SK-N-SH (cell line): ENCODE measurements around the gene DEFB114. TPM values are rescaled to one million over a fixed set of nuclear protein-coding genes. Genes with fewer than 3 reads are reported as not detected.

Experiments used
- CTCF ChIA-PET: fragments of 300-600, 350-600 bp; formaldehyde crosslinking; extraction: SDS; loops from one replicate; lab custom pipeline; 2021; lab: Yijun Ruan, JAX
- POLR2A ChIA-PET: fragments of 350-600 bp; sonication (Branson Sonifier 250); formaldehyde crosslinking; extraction: SDS; loops from one replicate; lab custom pipeline; 2020; ENCODE audit warnings: antibody characterized with exemption, inconsistent platforms; lab: Yijun Ruan, JAX
- DNase-seq: peaks from one replicate; pipeline ENCODE4 v3.0.0; 2012
- H2AFZ ChIP-seq: fragments of 200-600 bp; sonication (generic); 2 replicates; pipeline ENCODE4 v1.8.1; 2016; ENCODE audit warnings: antibody characterized with exemption, mild to moderate bottlenecking, low read depth
- H3F3A ChIP-seq: fragments of 200-600 bp; sonication (generic); replicated peaks from 2 replicates; pipeline ENCODE3; 2016; ENCODE audit warnings: antibody characterized with exemption, mild to moderate bottlenecking; ENCODE audit not compliant: insufficient read depth
- H3K27ac ChIP-seq, 2 experiments: fragments of 200-500 bp in 1 of 2; fragments of 200-600 bp in 1 of 2; sonication (Bioruptor generic) in 1 of 2; sonication (generic), shearing (Covaris generic) in 1 of 2; 2 replicates each; pipeline versions ENCODE4 v1.5.1 to v1.6.1; 2014 to 2016; ENCODE audit warnings: low read depth in 2 of 2, inconsistent platforms in 1 of 2, low read length in 1 of 2, mild to moderate bottlenecking in 1 of 2, mixed read lengths in 1 of 2
- H3K27me3 ChIP-seq: fragments of 200-600 bp; sonication (generic), shearing (Covaris generic); 2 replicates; pipeline ENCODE4 v1.6.1; 2016; ENCODE audit warnings: mixed run types; ENCODE audit not compliant: insufficient read depth
- H3K36me3 ChIP-seq, 2 experiments: fragments of 200-500 bp in 1 of 2; fragments of 200-600 bp in 1 of 2; sonication (Bioruptor generic) in 1 of 2; sonication (generic) in 1 of 2; replicated peaks in 1 of 2; 2 replicates each; pipeline versions ENCODE3 to v1.5.1; 2014 to 2016; ENCODE audit warnings: low read length in 1 of 2, mild to moderate bottlenecking in 1 of 2; ENCODE audit not compliant: insufficient read depth in 2 of 2, control insufficient read depth in 1 of 2
- H3K4me1 ChIP-seq, 2 experiments: fragments of 200-500 bp in 1 of 2; fragments of 200-600 bp in 1 of 2; sonication (Bioruptor generic) in 1 of 2; sonication (generic), shearing (Covaris generic) in 1 of 2; 2 replicates each; pipeline versions ENCODE4 v1.5.1 to v1.6.1; 2014 to 2016; ENCODE audit warnings: low read depth in 1 of 2, low read length in 1 of 2, mixed run types in 1 of 2; ENCODE audit not compliant: insufficient read depth in 2 of 2, control insufficient read depth in 1 of 2
- H3K4me2 ChIP-seq: fragments of 200-600 bp; sonication (generic), shearing (Covaris generic); 2 replicates; pipeline ENCODE4 v1.6.1; 2017; ENCODE audit warnings: mixed run types
- H3K4me3 ChIP-seq, 2 experiments: fragments of 200-500 bp in 1 of 2; fragments of 200-600 bp in 1 of 2; sonication (Bioruptor generic) in 1 of 2; sonication (generic), shearing (Covaris generic) in 1 of 2; 2 replicates each; pipeline versions ENCODE4 v1.5.1 to v1.8.1; 2014 to 2016; ENCODE audit warnings: low read depth in 2 of 2, inconsistent platforms in 1 of 2, low read length in 1 of 2, mild to moderate bottlenecking in 1 of 2, mixed read lengths in 1 of 2, moderate library complexity in 1 of 2
- H3K79me2 ChIP-seq: fragments of 200-600 bp; sonication (generic); 2 replicates; pipeline ENCODE4 v1.8.1; 2017; ENCODE audit warnings: mild to moderate bottlenecking; ENCODE audit not compliant: insufficient read depth
- H3K9ac ChIP-seq: fragments of 200-600 bp; sonication (generic); 2 replicates; pipeline ENCODE4 v1.6.1; 2017; ENCODE audit warnings: mixed run types
- H3K9me2 ChIP-seq: fragments of 200-600 bp; sonication (generic); 2 replicates; pipeline ENCODE4 v1.6.1; 2017; ENCODE audit warnings: mixed run types
- H3K9me3 ChIP-seq: fragments of 200-600 bp; sonication (generic); 2 replicates; pipeline ENCODE4 v1.6.1; 2017; ENCODE audit warnings: mixed run types, mild to moderate bottlenecking, moderate library complexity
- H4K20me1 ChIP-seq: fragments of 200-600 bp; sonication (generic); 2 replicates; pipeline ENCODE4 v1.6.1; 2017; ENCODE audit warnings: mild to moderate bottlenecking, mixed run types; ENCODE audit not compliant: insufficient read depth
- ELF1 ChIP-seq: IDR thresholded peaks from 2 replicates; pipeline ENCODE4 v1.4.0; 2012
- EZH2phosphoT487 ChIP-seq: fragments of 200-600 bp; sonication (generic); IDR thresholded peaks from 2 replicates; pipeline ENCODE4 v1.6.1; 2017; ENCODE audit warnings: low read depth, mixed run types, mild to moderate bottlenecking, antibody characterized with exemption, moderate library complexity, borderline replicate concordance
- MXI1 ChIP-seq: IDR thresholded peaks from 2 replicates; pipeline ENCODE4 v1.6.1; 2012; ENCODE audit warnings: mild to moderate bottlenecking, low read depth, low read length, improper control_type of control experiment
- RAD21 ChIP-seq: IDR thresholded peaks from 2 replicates; pipeline ENCODE4 v1.6.1; 2012; ENCODE audit warnings: mild to moderate bottlenecking, low read length
- RCOR1 ChIP-seq: fragments of 150-350 bp; IDR thresholded peaks from 2 replicates; pipeline ENCODE4 v1.6.1; 2017; ENCODE audit warnings: antibody characterized with exemption, low read length
- RFX5 ChIP-seq: IDR thresholded peaks from 2 replicates; pipeline ENCODE4 v1.6.1; 2012; ENCODE audit warnings: mild to moderate bottlenecking, improper control_type of control experiment, low read length
- RXRA ChIP-seq: IDR thresholded peaks from 2 replicates; pipeline ENCODE4 v1.4.0; 2012; ENCODE audit warnings: low read depth, mild to moderate bottlenecking, borderline replicate concordance
- WGBS: methylation state at CpG from one replicate; pipeline ENCODE4 v1.1.6; 2017; ENCODE audit warnings: low lambda C conversion rate; 5-methylcytosine and 5-hydroxymethylcytosine counted together
- polyA plus RNA-seq, 3 experiments: library from polyadenylated mRNA; depleted of rRNA; stranded (reverse); fragments of >200 nt; gene quantifications; 2 replicates each; pipeline ENCODE4 v1.2.3, GENCODE V29; 2012
- TF ChIP-seq, protein P1 (sequence below): IDR thresholded peaks from 2 replicates; pipeline ENCODE4 v1.6.1; 2012; ENCODE audit warnings: mild to moderate bottlenecking, low read depth, low read length, moderate library complexity
- TF ChIP-seq, protein P2 (sequence below): IDR thresholded peaks from 2 replicates; pipeline ENCODE4 v1.4.0; 2012; ENCODE audit warnings: low read depth
- TF ChIP-seq, protein P3 (sequence below): fragments of 150-350 bp; IDR thresholded peaks from 2 replicates; pipeline ENCODE4 v1.6.1; 2016; ENCODE audit warnings: mild to moderate bottlenecking, low read depth, low read length
- TF ChIP-seq, protein P4 (sequence below): fragments of 200-600 bp; sonication (generic); IDR thresholded peaks from 2 replicates; pipeline ENCODE4 v1.6.1; 2017; ENCODE audit warnings: antibody characterized with exemption, mild to moderate bottlenecking, moderate library complexity

DEFB114 gene
- polyA plus RNA-seq, 1 of the 3 experiments (the other 2 are of a cell fraction), result not detected

DNA sequence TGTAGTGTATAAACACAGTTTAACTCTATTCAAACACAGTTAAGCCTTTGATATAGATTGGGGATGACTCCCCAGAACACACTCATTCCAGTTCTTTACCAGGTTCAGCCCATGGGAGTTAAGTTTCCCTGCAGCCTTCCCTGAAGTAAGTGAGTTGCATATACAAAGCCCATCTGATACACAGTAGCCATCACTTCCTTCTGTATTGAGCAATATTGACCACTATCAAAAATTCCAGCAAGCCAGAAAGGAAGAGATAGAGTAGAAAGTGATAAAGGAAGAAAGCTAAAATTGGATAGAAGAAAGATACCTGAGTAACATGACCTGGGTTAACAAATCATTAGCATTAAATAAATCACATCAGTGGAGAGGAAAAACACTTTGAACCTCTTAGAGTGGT, 34.6 kb downstream of the DEFB114 start (continued):
- no peak for TF ChIP-seq ELF1
- TF ChIP-seq, protein P1, sequence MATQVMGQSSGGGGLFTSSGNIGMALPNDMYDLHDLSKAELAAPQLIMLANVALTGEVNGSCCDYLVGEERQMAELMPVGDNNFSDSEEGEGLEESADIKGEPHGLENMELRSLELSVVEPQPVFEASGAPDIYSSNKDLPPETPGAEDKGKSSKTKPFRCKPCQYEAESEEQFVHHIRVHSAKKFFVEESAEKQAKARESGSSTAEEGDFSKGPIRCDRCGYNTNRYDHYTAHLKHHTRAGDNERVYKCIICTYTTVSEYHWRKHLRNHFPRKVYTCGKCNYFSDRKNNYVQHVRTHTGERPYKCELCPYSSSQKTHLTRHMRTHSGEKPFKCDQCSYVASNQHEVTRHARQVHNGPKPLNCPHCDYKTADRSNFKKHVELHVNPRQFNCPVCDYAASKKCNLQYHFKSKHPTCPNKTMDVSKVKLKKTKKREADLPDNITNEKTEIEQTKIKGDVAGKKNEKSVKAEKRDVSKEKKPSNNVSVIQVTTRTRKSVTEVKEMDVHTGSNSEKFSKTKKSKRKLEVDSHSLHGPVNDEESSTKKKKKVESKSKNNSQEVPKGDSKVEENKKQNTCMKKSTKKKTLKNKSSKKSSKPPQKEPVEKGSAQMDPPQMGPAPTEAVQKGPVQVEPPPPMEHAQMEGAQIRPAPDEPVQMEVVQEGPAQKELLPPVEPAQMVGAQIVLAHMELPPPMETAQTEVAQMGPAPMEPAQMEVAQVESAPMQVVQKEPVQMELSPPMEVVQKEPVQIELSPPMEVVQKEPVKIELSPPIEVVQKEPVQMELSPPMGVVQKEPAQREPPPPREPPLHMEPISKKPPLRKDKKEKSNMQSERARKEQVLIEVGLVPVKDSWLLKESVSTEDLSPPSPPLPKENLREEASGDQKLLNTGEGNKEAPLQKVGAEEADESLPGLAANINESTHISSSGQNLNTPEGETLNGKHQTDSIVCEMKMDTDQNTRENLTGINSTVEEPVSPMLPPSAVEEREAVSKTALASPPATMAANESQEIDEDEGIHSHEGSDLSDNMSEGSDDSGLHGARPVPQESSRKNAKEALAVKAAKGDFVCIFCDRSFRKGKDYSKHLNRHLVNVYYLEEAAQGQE, result no peak
- no peak for TF ChIP-seq EZH2phosphoT487
- TF ChIP-seq, all 33 proteins: peak for 0

DNA sequence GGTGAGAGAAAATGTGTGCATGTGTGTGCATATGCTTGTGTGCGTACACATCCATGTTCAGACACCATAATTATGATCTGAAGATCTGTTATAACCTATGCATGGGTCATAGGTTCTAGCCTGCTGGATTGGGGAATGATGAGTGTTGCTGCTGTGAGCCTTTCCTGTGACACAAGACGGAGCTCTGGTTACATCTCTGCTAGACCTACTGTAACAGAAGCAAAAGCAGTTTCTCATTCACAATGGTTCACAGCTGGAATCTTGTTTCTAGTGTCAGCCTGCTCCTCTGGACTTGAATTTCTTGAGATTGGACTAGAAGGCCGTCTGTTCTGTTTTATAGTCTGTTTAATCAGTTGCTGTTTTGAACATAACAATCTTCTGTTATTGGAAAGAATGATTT, 40.1 kb downstream of the DEFB114 start:
- H3K9me3 ChIP-seq, result no peaks in the 10 kb centered on the region
- H3K36me3 ChIP-seq, result no peaks in the 10 kb centered on the region
- ChIA-PET CTCF (interaction anchor here (1.4 kb wide), 1 partner anchor 301 kb away, joined by 3 read pairs; no protein-coding TSS in a partner anchor), POLR2A (no interaction called here)
- H3K9ac ChIP-seq, result no peak overlapping the region
- H3F3A ChIP-seq, result no peaks in the 10 kb centered on the region
- H3K4me1 ChIP-seq, result no peaks in the 10 kb centered on the region
- H4K20me1 ChIP-seq, result no peaks in the 10 kb centered on the region
- H3K27ac ChIP-seq, result no peak overlapping the region
- DNase-seq, result no peak
- no peak overlapping the region for H3K4me2 ChIP-seq
- TF ChIP-seq, protein P2, sequence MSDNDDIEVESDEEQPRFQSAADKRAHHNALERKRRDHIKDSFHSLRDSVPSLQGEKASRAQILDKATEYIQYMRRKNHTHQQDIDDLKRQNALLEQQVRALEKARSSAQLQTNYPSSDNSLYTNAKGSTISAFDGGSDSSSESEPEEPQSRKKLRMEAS, result no peak
- TF ChIP-seq RFX5 (no peak), RCOR1 (no peak)
- H3K79me2 ChIP-seq, result no peaks in the 10 kb centered on the region
- no peaks in the 10 kb centered on the region for H3K27me3 ChIP-seq
- no peaks in the 10 kb centered on the region for H3K9me2 ChIP-seq
- 9% methylated on average over 3 of the region's 3 CpGs for WGBS
- H2AFZ ChIP-seq, result no peak overlapping the region
- H3K4me3 ChIP-seq, result no peak overlapping the region

DNA sequence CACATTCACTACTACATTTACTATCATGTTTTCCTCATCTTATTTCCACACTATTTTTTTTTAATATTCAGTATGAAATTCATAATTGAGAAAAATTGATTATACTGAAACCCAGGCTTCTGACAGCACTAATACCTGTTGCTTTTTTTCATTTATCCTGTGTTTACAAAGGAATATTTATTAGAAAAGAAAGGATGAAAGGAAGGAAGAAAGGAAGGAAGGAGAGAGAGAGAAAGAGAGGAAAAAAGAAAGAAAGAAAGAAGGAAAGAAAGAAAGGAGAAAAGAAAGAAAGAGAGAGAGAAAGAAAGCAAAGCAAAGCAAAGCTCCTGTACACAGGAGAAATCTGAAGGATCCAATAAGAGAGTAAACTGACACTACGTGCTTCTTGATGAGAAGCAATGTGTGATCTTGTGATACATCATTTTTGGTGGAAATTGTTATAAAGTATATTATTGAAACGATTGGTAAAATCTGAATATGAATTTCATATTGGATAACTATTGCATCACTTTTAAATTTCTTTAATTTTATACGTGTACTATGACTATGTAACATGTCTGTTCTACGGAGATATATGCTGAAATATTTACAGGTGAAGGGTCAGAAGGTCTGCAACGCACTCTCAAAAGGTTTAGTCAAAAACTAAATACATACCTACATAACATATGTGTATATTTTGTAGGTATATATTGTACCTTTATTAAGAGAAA, 43.9 kb downstream of the DEFB114 start:
- TF ChIP-seq MXI1 (no peak), RFX5 (no peak), RCOR1 (no peak), ELF1 (no peak), RXRA (no peak), RAD21 (no peak)
- TF ChIP-seq, protein P3, sequence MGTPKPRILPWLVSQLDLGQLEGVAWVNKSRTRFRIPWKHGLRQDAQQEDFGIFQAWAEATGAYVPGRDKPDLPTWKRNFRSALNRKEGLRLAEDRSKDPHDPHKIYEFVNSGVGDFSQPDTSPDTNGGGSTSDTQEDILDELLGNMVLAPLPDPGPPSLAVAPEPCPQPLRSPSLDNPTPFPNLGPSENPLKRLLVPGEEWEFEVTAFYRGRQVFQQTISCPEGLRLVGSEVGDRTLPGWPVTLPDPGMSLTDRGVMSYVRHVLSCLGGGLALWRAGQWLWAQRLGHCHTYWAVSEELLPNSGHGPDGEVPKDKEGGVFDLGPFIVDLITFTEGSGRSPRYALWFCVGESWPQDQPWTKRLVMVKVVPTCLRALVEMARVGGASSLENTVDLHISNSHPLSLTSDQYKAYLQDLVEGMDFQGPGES, result no peak
- TF ChIP-seq, protein P1, result no peak
- TF ChIP-seq, protein P4, sequence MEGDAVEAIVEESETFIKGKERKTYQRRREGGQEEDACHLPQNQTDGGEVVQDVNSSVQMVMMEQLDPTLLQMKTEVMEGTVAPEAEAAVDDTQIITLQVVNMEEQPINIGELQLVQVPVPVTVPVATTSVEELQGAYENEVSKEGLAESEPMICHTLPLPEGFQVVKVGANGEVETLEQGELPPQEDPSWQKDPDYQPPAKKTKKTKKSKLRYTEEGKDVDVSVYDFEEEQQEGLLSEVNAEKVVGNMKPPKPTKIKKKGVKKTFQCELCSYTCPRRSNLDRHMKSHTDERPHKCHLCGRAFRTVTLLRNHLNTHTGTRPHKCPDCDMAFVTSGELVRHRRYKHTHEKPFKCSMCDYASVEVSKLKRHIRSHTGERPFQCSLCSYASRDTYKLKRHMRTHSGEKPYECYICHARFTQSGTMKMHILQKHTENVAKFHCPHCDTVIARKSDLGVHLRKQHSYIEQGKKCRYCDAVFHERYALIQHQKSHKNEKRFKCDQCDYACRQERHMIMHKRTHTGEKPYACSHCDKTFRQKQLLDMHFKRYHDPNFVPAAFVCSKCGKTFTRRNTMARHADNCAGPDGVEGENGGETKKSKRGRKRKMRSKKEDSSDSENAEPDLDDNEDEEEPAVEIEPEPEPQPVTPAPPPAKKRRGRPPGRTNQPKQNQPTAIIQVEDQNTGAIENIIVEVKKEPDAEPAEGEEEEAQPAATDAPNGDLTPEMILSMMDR, result no peak
- DNase-seq, result no peak
- peaks cover 0 to under 1% of the 10 kb centered on the region in 2 experiments; a peak in 1 of 4 replicates for H3K4me1 ChIP-seq
- no peaks in the 10 kb centered on the region for H3K9me3 ChIP-seq
- H3K27me3 ChIP-seq, result no peaks in the 10 kb centered on the region
- CTCF ChIA-PET, result no interaction called here
- H4K20me1 ChIP-seq, result no peaks in the 10 kb centered on the region
- no peaks in the 10 kb centered on the region for H3K36me3 ChIP-seq
- no peak overlapping the region for H3K4me2 ChIP-seq
- 3% methylated on average over 5 of the region's 5 CpGs for WGBS
- no peaks in the 10 kb centered on the region for H3F3A ChIP-seq
- no peak overlapping the region for H3K27ac ChIP-seq
- H3K79me2 ChIP-seq, result no peaks in the 10 kb centered on the region
- H2AFZ ChIP-seq, result no peak overlapping the region
- no peak overlapping the region for H3K9ac ChIP-seq
- POLR2A ChIA-PET, result no interaction called here
- H3K9me2 ChIP-seq, result no peaks in the 10 kb centered on the region
- no peak overlapping the region for H3K4me3 ChIP-seq
